HG02588 (cell line): ENCODE measurements around the gene KPNB1.
A peak's percentile ranks its signal among the peaks of the same experiment; 100 is the strongest.

Experiments
- ATAC-seq: cut with Tn5 transposase; IDR thresholded peaks from one replicate; pipeline ENCODE4 v1.9.1; 2021; ENCODE audit warnings: mild to moderate bottlenecking, moderate library complexity; ENCODE audit not compliant: unreplicated experiment

KPNB1 gene

DNA sequence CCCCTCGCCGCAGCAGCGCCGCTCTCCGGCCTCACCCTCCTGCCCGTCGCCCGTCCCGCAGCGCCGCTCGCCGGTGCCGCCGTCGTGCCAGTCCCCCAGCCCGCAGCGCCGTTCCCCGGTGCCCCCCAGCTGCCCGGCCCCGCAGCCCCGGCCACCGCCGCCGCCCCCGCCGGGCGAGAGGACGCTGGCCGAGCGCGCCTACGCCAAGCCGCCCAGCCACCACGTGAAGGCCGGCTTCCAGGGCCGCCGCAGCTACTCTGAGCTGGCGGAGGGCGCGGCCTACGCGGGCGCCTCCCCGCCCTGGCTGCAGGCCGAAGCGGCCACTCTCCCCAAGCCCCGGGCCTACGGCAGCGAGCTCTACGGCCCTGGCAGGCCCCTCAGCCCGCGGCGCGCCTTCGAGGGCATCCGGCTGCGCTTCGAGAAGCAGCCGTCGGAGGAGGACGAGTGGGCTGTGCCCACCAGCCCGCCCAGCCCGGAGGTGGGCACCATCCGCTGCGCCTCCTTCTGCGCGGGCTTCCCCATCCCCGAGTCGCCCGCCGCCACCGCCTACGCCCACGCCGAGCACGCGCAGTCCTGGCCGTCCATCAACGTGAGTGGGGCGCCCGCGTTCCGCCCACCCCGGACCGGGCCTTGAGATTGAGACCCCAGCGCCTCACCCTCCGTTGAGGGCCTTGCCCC is 59.3 kb downstream of the KPNB1 start:
- no peak for ATAC-seq

DNA sequence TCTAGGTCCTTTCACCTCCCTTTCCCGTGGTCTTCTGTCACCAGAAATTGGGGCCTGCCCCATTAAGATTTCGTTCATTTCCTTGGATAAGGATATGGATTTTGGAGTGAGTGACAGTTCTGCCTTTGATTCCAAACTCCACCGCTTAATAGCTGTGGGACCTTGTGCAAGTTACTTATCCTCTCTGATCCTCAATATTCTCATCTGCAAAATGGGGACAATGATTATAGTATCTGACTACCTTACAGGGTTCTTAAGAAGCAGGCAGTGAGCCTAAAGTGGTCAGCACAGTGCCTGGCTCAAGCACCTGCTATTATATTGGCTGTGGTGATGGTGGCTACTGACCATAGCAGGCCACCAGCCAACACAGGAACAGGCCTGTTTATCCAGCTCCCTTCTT is 59.9 kb downstream of the KPNB1 start:
- ATAC-seq, result no peak

DNA sequence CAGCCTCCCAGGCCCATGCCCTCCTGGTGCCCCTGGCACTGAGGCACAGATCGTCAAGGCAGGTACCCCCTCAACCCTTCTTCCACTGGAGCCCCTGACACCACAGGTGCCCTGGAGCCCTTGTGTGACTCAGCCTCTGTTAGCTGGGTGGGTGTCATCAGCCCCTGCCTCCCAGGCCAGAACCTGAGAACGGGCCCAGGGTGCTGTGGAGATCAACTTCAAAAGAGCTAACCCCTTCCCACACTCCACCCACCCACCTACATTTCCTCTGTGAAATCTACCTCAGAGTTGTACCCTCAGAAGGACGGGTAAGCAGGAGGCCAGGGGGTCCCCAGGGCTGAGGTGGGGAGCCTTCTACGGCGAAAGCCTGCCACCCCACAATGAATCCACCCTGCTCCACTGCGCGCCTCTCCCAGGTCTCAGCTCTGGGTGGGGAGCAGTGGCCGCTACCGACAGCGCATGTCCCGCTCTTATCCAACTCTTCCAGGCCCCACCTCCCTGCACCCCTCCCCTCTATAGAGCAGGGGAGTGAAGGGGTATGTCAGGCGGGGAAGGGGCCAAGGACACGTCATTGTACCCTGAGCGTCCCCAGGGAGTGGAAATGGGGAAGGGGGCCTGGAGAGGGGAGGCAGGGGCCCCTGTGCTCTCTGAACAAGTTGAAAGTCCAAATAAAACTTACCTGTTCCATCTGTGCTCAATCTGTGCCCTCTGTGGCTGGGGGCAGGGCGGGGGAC is 61.8 kb downstream of the KPNB1 start:
- ATAC-seq, result no peak

DNA sequence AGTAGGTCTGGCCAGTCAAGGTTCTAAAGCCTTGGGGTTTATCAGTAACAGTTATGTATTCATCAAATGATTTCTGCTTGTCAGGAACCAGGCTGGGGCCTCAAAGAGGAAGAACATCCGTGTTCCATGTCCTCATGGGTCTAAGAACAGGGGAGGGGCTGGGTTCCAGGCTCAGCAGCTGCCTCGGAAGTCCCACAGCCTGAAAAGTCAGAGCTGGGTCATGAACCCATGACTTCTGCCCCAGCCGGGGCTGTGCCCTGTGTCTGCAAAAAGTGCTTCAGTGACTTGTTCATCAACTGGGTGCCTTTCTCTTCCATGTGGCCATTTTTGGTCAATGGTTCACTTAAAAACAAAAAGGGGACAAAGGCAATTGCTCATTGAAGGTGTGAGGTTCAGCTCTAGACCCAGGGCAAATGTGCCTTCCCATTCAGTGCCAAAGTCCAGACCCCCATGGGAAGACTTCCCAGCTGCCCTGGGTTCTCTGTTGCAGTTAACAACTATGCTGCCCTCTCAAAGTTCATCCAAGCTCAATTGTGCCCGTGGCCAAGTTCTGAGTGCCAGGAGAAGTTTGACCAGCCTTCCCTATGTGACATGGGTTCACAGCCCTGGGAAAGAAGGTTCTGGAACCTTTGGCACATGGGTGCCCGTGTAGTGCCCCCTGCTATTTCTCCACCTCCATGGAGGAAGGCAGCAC is 62.8 kb downstream of the KPNB1 start:
- ATAC-seq, result no peak

DNA sequence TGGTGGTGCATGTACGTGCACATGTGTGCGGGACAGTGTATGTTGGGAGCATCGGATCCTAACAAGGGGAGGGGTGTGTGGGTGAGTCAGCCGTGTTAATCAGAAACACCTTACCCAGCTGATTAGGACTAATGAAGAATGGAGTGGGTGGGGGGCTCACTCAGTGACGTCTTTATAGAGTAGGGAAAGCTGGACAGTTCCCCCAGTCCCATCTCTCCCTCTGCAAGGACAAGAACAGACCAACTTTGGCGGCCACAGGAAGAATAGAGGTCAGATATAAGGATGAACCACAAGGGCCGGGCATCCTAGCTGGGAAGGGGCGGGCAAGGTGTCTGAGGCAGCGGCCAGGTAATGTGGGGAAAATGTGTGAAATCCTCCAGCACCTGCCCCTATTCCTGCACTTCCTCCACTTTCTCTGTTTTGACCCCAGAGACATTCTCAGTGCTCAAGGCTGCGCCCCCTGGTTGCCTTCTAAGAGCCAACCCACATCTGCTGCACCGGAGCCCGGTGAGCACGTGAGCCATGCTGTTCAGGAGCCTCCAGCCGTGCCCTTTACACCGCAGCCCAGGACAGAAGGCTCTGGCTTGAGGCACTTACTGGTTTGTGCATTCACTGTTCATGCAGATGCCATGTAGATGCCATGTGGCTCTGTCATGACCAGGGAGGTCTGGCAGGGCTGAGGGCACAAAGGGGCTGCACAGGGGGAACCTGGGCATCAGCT is 64.4 kb downstream of the KPNB1 start:
- no peak for ATAC-seq

DNA sequence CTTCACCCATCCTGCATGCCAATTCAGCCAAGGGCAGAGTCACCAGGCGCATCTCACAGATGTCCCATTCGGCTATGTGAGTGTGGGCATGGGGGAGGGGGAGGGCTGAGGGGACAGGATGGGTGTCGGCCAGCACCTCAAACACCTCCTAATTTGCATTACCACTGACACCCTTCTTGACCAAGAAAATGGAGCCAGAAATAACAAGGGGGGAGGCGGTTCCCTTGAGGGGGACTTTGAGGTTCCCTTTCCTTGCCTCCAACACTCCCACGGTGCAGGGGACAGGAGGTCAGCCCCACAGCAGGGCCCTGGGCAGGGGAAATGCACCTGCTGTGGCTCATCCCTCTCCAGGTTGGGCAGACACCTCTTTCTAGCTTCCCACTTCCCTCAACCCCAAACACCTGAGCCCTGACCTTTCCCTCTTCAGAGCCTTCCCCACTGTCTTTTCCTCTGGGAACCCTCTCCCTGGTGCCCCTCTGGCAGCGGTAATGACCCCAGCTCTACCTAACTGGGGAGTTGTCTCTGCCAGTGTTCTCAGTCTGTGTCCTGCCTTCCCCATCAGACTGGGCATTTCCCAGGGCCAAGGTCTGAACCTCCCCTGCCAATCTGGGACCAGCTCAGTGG is 65.2 kb downstream of the KPNB1 start:
- no peak for ATAC-seq

DNA sequence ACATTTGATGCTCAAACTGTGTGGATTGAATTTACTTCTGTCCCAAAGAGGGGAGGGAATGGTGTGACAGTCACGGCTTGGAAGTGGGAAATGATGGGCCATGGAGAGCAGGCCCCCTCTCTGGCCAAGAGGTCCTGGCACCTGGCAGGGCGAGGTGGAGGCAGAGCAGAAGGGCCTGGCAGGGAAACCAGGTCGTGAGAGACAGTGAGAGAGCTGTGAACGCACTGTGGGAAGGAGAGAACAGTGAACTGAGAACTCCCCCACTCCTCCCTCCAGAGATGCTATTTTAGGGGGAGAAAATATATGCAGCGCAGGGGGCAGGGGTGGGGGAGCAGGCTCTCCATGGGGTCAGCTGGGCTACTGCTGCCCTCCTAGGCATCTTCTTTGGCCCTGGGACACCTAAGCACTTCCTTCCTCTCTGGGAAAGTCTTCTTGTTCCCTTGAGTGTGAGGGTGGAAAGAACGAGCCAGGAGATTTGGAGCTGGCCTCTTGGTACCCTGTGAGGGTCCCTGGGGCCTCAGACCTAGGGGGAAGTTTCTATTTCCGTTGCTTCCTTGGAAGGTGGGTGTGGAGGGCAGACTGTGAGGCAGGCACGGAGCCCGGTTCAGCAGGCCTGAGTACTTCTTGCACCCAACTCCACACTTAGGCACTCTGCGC is 66.1 kb downstream of the KPNB1 start:
- no peak for ATAC-seq

DNA sequence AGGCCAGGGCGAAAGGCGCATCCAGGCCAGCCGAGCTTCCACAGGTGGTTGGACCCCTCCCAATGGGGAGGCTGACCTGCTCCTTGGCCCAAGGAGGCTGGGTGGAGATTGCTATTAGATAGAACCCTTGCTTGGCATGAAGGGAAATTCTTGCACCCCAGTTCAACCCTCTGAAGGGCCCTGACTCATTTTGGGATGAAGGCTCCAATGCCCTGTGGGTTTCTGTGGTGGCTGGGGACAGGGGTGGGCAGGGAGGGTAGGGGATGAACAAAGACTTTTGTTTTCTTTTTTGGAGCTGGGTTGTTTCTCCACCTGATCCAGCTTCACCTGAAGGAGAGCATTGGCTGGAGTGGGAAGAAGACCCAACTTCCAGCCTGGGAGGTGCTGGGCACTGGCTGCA is 66.7 kb downstream of the KPNB1 start:
- ATAC-seq, result no peak

DNA sequence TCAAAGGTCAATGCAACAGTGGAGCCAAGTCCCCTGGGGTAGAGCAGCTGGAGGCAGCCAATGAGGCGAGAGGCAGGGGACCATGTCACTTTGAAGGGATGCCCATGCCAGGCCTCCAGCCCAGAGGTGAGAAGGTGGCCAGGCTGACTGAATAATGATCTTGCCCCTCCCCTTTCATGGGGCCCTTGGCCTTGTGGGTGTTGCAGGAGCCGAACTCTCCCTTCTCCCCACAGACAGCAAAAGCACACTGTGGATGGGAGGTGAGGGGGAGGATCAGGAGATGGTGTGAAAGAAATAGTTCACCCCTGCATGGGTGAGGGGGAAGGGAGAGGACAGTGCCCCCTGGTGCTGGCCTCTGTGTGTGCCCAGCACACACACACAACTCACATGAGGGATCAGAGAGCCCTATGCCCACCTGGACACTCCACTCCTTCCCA is 67.6 kb downstream of the KPNB1 start:
- no peak for ATAC-seq

DNA sequence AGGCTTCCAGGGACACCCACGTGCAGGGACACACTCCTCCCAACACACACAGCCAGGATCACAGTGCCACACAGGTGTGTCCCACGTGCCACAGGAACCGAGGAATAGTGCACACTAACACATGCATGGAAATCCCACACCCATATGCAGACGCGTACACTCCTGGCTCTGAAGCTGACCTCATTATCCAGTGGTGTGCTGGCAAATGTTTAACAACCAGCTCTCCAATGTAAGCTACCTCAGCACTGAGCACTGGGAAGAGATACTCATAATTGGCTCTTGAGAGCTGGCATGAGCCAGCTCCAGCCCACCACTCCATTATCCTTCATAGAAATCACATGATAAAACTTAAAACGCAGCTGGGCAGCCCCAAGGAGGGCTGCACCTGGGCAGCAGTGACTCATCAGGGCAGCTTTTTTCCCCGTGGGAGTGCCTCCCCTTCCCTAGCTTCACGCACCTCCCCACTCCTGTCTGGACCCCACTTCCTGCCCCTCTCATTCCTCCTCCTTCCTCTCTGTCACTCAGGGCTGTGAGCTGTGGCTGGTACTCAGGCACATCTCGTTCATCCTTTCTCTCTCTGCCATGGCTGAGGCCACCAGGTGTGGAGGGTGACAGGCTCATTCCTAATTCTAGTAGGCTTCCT is 68.4 kb downstream of the KPNB1 start:
- ATAC-seq, result no peak

DNA sequence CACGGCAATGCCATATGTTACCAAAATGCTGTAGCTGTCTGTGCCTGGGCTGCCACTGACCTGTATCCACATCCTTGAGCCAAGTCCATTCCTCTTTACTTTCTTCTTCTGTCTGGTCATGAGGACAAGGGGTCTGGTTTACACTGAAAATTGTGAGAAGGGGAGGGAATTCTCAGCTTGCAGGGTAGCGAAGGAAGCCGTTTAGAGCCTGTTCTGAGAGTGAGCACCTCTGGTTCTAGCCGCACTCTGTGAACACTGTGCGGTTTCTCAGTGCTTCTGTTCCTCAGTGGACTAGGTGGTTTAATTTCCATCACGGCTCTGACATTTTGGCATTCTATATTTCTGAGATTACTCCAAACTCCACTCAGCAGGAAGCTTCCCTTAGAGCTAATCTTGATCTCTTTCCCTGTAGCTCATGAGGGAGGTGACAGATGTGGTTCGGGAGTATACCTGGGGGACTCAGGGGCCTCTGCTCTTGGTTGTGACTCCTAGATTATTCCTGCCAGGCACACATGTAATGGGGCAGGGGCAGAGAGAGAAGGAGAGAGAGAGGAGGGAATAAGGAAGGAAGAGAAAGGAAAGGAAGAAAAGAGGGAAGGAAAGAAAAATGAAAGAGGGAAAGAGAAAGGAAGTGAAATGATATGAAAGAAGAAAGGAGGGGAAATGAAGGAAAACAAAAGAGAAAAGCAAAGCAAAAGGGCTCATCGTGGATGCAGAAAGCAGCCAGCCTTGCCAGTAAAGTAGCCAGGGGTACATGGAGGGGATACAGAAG is 69.1 kb downstream of the KPNB1 start:
- ATAC-seq, result no peak

DNA sequence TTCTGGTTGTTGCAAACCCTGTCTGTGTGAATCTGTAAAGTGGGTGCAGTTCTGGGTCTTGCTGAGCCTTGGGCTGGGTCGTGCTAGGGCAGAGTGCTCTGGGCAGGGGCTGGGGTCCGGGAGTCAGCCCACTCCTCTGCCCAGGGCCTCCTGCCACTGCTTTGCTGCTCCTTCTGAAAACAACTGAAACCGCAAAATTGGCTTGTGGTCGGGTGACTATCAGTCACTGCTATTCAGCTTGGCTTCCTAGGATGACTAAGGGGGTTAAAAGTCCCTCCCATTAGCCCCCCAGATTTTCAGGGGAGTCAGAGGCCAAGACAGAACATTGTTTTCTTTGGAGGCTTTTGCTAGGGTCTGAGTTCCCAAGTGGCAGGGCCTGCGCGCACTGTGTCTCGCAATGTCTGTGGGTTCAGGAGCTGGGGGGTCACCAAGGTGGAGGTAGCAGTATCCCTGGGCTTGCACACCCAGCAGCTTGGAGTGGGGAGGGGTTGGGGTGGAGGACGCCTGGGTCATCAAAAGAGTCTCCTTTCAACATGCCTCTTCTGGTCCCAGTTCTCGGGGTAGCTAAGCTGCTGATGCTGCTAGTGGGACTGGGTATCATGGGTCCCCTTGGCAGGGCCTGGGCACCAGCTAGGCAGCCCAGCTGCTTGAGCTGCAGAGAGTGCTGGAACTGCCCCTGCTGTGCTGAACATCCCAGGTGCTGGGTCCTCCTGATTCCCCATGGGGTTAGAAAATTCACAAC is 69.9 kb downstream of the KPNB1 start:
- ATAC-seq, result no peak

DNA sequence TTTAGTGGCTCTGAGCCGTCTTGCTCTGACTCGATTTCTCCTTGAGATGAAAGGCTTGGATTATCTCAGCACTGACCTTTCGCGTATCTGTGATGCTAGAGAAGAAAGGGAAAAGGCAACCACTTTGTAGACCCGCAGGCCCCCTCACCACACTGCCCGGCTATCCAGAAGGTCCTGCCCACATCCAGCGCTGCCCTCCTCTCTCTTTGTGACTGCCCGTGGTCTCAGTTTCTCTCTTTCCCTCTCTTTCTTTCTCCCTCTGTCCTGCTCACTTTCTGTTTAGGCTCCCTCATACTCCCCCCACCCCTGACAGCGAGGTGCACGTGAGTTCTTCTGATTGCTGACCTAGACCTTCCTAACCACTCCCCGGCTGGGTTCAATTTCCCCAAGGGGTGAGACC is 70.5 kb downstream of the KPNB1 start:
- no peak for ATAC-seq

DNA sequence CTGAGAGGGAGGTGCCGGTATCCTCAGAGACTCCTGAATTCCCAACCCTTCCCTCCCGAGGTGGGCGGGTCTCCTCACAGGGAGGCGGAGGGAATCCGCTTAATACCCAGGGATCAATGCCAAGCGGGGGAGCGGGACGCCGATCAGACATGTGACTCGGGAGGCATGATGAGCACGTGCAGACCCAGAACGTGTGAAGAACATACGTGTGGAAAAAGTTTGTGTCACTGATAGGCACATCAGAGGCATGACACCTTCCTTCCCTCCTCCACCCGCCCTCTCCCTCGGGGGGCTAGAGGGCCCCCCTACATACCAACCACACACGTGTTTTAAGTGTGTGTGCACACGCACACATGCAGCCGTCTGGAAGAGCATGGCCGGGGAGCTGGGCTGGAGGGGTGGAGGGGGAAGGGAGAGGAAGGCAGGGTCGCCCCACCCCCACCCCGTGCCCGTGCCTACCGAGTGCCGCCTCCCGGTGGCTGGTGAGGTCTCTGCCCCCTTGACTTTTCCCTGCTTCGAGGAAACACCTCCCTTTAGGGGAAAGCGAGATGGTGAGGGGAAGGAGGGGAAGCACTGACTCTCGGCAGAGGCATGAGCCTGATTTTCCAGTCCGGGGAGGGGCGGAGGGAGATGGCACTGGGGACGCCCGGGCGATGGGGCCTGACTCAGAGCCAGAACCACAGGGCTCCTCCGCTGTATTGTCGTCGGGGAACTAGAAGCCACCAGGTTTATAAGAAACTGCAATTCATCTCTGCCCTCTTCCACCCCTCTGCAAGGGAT is 71.2 kb downstream of the KPNB1 start:
- peak; percentile 36 for ATAC-seq

DNA sequence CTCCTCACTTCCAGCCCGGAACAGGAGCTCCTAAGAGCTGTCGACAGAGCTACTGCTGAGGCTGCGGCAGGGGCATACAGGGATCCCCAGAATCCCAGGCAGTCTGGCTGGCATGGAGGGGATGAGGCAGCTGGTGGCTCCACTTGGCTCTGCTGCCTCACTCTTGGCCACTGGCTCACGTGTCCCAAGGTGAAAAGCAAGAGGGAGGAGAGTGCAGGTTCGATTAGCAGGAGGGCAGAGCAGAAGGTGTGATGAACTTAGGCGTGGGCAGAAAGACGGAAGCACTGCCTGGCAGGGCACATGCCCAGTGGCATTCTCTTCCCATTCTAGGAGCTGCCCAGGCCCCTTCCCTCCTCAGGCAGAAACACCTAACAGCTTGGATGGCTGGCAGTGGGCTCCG is 72.0 kb downstream of the KPNB1 start:
- ATAC-seq, result no peak

DNA sequence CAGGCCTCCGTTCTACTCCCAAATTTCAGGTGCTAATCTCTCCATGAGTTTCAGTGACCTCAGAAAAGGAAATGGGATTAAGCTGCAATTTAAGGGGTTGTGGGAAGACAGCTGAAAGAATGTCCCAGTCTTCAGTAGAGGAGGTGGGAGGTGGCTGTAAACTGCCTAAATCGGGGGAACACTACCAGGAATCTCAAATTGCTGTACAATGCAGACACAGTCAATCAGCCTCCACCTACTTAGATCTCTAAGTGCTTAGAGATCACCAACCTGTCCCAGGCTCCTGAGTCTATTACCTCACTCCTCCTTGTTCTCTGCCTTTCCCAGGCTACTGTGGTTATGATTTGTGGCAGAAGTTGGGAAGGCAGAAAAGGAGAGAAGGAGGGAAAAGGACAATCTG is 75.0 kb downstream of the KPNB1 start:
- ATAC-seq, result no peak

DNA sequence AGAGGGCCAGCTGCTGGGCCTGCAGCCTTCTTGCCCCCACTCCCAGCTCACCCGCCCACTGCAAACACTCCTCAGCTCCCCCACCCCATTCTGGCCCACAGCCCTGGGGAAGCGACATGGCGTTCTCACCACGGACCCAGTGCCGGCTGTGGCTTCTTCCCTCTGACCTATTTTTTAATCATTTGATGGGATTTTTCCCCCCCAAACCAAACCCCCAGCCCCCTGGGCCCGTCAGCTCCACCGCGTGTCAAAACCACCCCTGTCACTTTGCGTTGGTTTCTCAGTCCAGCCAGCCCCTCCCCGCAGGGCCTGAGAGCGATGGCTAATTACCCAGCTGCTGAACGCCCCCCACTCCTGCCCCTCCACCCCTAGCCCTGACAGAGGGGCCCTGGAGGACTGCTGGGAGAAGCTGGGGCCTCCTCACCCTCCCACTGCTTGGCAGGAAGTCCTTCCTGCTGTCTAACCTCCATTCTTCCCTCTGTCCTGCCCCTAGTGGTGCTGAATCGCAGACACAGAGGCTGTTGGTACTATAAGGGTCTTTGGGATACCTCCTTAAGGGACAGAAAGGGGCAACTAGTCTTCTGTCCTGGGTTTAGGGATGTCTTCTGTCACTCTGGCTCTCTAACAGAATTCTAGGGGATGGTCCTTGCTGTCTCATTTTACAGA is 75.9 kb downstream of the KPNB1 start:
- no peak for ATAC-seq
